ENCODE results near the gene ASCL3. TPM values are rescaled to one million over a fixed set of nuclear protein-coding genes. Genes with fewer than 3 reads are reported as not detected.

Gene ASCL3
- total RNA-seq, 1 donor = not detected

GRCh38 chr11:8913961-8914660 is 28.7 kb downstream of the ASCL3 start:
- H3K27ac ChIP-seq (ENCODE audit: low read depth, low read length) = peak overlapping the region; percentile 43
- peak; percentile 86 for DNase-seq (ENCODE audit: insufficient read length, low spot score, missing footprints)
- TF ChIP-seq, protein P1, sequence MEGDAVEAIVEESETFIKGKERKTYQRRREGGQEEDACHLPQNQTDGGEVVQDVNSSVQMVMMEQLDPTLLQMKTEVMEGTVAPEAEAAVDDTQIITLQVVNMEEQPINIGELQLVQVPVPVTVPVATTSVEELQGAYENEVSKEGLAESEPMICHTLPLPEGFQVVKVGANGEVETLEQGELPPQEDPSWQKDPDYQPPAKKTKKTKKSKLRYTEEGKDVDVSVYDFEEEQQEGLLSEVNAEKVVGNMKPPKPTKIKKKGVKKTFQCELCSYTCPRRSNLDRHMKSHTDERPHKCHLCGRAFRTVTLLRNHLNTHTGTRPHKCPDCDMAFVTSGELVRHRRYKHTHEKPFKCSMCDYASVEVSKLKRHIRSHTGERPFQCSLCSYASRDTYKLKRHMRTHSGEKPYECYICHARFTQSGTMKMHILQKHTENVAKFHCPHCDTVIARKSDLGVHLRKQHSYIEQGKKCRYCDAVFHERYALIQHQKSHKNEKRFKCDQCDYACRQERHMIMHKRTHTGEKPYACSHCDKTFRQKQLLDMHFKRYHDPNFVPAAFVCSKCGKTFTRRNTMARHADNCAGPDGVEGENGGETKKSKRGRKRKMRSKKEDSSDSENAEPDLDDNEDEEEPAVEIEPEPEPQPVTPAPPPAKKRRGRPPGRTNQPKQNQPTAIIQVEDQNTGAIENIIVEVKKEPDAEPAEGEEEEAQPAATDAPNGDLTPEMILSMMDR (IDR thresholded peaks at IDR 0.05; ENCODE audit: extremely low read depth, low read depth, low read length) = peak; percentile 75
- H3K4me3 ChIP-seq (ENCODE audit: insufficient read depth, low read length) = peak overlapping the region; percentile 46
- H2AFZ ChIP-seq (ENCODE audit: low read length) = peak overlapping the region; percentile 59
- H3K4me2 ChIP-seq (ENCODE audit: insufficient read depth, low read length) = peak overlapping the region; percentile 56
- H4K20me1 ChIP-seq (ENCODE audit: insufficient read depth, low read length) = no peaks in the 10 kb centered on the region
- no peaks in the 10 kb centered on the region for H3K9me3 ChIP-seq (ENCODE audit: low read depth, low read length)
- peaks cover 17% of the 10 kb centered on the region for H3K79me2 ChIP-seq (ENCODE audit: insufficient read depth, low read length)
- H3K36me3 ChIP-seq (ENCODE audit: insufficient read depth, low read length) = peaks cover 24% of the 10 kb centered on the region
- no peaks in the 10 kb centered on the region for H3K27me3 ChIP-seq (ENCODE audit: insufficient read depth, low read length)
- peaks cover 35% of the 10 kb centered on the region for H3K4me1 ChIP-seq (ENCODE audit: insufficient read depth, low read length)

GRCh38 chr11:8911029-8911823 is 31.6 kb downstream of the ASCL3 start, which contains the start of gene AKIP1:
AKIP1 (plus strand) TSS chr11:8911189; CDS start chr11:8911450, 261 bp downstream.
- peak within 1 kb of the TSS; percentile 74 for H3K27ac ChIP-seq (ENCODE audit: low read depth, low read length)
- peak; percentile 97 for DNase-seq (ENCODE audit: insufficient read length, low spot score, missing footprints)
- H3K36me3 ChIP-seq (ENCODE audit: insufficient read depth, low read length) = peaks cover 10% of the 10 kb centered on the region
- H3K27me3 ChIP-seq (ENCODE audit: insufficient read depth, low read length) = no peaks in the 10 kb centered on the region
- peak within 1 kb of the TSS; percentile 94 for H2AFZ ChIP-seq (ENCODE audit: low read length)
- peaks cover 17% of the 10 kb centered on the region for H3K79me2 ChIP-seq (ENCODE audit: insufficient read depth, low read length)
- H4K20me1 ChIP-seq (ENCODE audit: insufficient read depth, low read length) = no peaks in the 10 kb centered on the region
- no peaks in the 10 kb centered on the region for H3K9me3 ChIP-seq (ENCODE audit: low read depth, low read length)
- peaks cover 26% of the 10 kb centered on the region for H3K4me1 ChIP-seq (ENCODE audit: insufficient read depth, low read length)
- H3K4me3 ChIP-seq (ENCODE audit: insufficient read depth, low read length) = peak within 1 kb of the TSS; percentile 95
- TF ChIP-seq, protein P1 (IDR thresholded peaks at IDR 0.05; ENCODE audit: extremely low read depth, low read depth, low read length) = no peak
- peak within 1 kb of the TSS; percentile 93 for H3K4me2 ChIP-seq (ENCODE audit: insufficient read depth, low read length)

DNA sequence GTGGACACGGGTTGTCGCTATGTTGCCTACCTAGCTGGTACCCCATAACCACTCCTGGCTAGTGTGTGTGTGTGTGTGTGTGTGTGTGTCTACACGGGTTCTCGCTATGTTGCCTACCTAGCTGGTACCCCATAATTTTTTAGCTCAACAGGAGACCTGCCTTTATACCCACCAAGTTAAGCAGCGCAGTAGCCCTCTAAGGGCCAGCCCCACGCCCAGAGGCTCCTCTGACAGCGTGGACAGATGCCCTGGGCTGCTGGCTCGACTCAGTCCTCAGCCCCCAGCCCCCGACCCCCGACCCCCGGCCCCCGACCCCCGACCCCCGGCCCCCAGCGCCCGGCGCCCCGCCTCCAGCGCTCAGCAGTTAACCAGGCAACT is 32.2 kb downstream of the ASCL3 start:
- H3K4me1 ChIP-seq (ENCODE audit: insufficient read depth, low read length) = peaks cover 32% of the 10 kb centered on the region
- peak overlapping the region; percentile 95 for H3K4me3 ChIP-seq (ENCODE audit: insufficient read depth, low read length)
- H3K27ac ChIP-seq (ENCODE audit: low read depth, low read length) = no peak overlapping the region
- H4K20me1 ChIP-seq (ENCODE audit: insufficient read depth, low read length) = no peaks in the 10 kb centered on the region
- no peaks in the 10 kb centered on the region for H3K27me3 ChIP-seq (ENCODE audit: insufficient read depth, low read length)
- peak overlapping the region; percentile 93 for H3K4me2 ChIP-seq (ENCODE audit: insufficient read depth, low read length)
- H3K9me3 ChIP-seq (ENCODE audit: low read depth, low read length) = no peaks in the 10 kb centered on the region
- H3K79me2 ChIP-seq (ENCODE audit: insufficient read depth, low read length) = peaks cover 17% of the 10 kb centered on the region
- DNase-seq (ENCODE audit: insufficient read length, low spot score, missing footprints) = no peak
- H2AFZ ChIP-seq (ENCODE audit: low read length) = peak overlapping the region; percentile 88
- TF ChIP-seq, protein P1 (IDR thresholded peaks at IDR 0.05; ENCODE audit: extremely low read depth, low read depth, low read length) = no peak
- peaks cover 10% of the 10 kb centered on the region for H3K36me3 ChIP-seq (ENCODE audit: insufficient read depth, low read length)

DNA sequence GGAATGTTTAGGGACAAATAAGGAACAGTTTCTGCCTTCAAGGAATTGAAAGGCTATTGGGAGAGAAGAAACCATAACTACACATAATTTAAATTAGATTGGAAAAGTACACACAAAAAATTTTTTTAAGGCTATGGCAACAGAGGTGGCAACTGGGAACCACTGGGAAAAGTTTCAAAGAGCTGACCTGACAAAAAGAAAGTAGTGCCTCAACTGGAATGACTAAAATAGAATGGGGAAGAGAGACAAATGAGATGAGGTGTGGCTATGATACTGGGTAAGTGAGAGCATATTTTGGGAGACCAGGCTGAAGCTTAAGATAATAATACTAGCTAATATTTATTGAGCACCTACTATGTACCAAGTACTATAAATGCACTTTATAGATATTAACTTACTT is 34.7 kb downstream of the ASCL3 start:
- Histone ChIP-seq H2AFZ (ENCODE audit: low read length) (no peak overlapping the region), H3K4me1 (ENCODE audit: insufficient read depth, low read length) (peaks cover 22% of the 10 kb centered on the region), H3K4me3 (ENCODE audit: insufficient read depth, low read length) (no peak overlapping the region), H3K36me3 (ENCODE audit: insufficient read depth, low read length) (no peaks in the 10 kb centered on the region), H3K79me2 (ENCODE audit: insufficient read depth, low read length) (peaks cover 13% of the 10 kb centered on the region), H3K9me3 (ENCODE audit: low read depth, low read length) (no peaks in the 10 kb centered on the region), H3K4me2 (ENCODE audit: insufficient read depth, low read length) (no peak overlapping the region), H4K20me1 (ENCODE audit: insufficient read depth, low read length) (no peaks in the 10 kb centered on the region), H3K27ac (ENCODE audit: low read depth, low read length) (no peak overlapping the region), H3K27me3 (ENCODE audit: insufficient read depth, low read length) (no peaks in the 10 kb centered on the region)
- no peak for DNase-seq (ENCODE audit: insufficient read length, low spot score, missing footprints)
- TF ChIP-seq, protein P1 (IDR thresholded peaks at IDR 0.05; ENCODE audit: extremely low read depth, low read depth, low read length) = no peak
